ENCODE measurements around the gene SLC31A2. TPM values are rescaled to one million over a fixed set of nuclear protein-coding genes. Genes with fewer than 3 reads are reported as not detected.

The SLC31A2 gene
- total and polyA plus RNA-seq, 2 experiments from 2014 or later: 1.8 to 3.8 TPM

DNA sequence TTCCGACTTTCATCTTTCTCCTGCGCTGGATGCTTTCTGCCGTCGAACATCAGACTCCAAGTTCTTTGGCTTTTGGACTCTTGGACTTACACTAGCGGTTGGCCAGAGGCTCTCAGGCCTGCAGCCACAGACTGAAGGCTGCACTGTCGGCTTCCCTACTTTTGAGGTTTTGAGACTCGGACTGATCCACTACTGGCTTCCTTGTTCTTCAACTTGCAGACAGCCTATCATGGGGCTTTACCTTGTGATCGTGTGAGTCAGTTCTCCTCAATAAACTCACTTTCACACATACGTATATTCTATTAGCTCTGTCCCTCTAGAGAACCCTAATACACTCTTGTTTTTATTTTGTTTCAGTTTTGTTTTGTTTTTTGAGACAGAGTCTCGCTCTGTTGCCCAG, 60.0 kb downstream of the SLC31A2 start:
- Histone ChIP-seq H3F3A (replicated peaks; ENCODE audit: low read depth) (no peaks in the 10 kb centered on the region), H3K79me2 (replicated peaks; ENCODE audit: insufficient read depth) (peaks cover 3% of the 10 kb centered on the region; the same call in 1 of the 2 replicates), H3K27ac (ENCODE audit: low read depth) (no peak overlapping the region), H4K20me1 (replicated peaks; ENCODE audit: insufficient read depth) (peaks cover under 1% of the 10 kb centered on the region; the same call in 1 of the 2 replicates), H3K4me1 (ENCODE audit: insufficient read depth) (no peaks in the 10 kb centered on the region), H3K4me2 (no peak overlapping the region), H3K9me2 (ENCODE audit: insufficient read depth) (no peaks in the 10 kb centered on the region), H3K4me3 (no peak overlapping the region), H2AFZ (no peak overlapping the region), H3K27me3 (ENCODE audit: insufficient read depth) (no peaks in the 10 kb centered on the region), H3K36me3 (ENCODE audit: insufficient read depth) (peaks cover 6% of the 10 kb centered on the region; the same call in 1 of the 2 replicates)
- Mint-ChIP-seq H3K27me3 (ENCODE audit: insufficient read depth, low read depth, poor library complexity) (peaks cover 1% of the 10 kb centered on the region), H3K9me3 (no peaks in the 10 kb centered on the region), H3K27ac (no peak overlapping the region), H3K36me3 (ENCODE audit: low read depth) (peaks cover 3% of the 10 kb centered on the region; the same call in 2 of the 3 replicates), H3K4me1 (no peaks in the 10 kb centered on the region), H3K4me3 (no peak overlapping the region)
- TF ChIP-seq CREB1 (CRISPR knock-in tag; IDR thresholded peaks at IDR 0.05; ENCODE audit: low read depth) (no peak), EZH2 (IDR thresholded peaks at IDR 0.05; ENCODE audit: low read depth, unreplicated experiment) (no peak), POLR2AphosphoS5 (IDR thresholded peaks at IDR 0.05; ENCODE audit: low read depth) (no peak), NANOG (IDR thresholded peaks at IDR 0.05; ENCODE audit: borderline replicate concordance) (no peak), ZNF114 (CRISPR knock-in tag; IDR thresholded peaks at IDR 0.05) (no peak), ZNF331 (CRISPR knock-in tag; IDR thresholded peaks at IDR 0.05; ENCODE audit: low read depth) (no peak), STAT1 (IDR thresholded peaks at IDR 0.05; ENCODE audit: unreplicated experiment) (no peak), JUNB (IDR thresholded peaks at IDR 0.05; ENCODE audit: unreplicated experiment) (no peak), EZH2phosphoT487 (IDR thresholded peaks at IDR 0.05; ENCODE audit: unreplicated experiment) (no peak)
- TF ChIP-seq, protein P1, sequence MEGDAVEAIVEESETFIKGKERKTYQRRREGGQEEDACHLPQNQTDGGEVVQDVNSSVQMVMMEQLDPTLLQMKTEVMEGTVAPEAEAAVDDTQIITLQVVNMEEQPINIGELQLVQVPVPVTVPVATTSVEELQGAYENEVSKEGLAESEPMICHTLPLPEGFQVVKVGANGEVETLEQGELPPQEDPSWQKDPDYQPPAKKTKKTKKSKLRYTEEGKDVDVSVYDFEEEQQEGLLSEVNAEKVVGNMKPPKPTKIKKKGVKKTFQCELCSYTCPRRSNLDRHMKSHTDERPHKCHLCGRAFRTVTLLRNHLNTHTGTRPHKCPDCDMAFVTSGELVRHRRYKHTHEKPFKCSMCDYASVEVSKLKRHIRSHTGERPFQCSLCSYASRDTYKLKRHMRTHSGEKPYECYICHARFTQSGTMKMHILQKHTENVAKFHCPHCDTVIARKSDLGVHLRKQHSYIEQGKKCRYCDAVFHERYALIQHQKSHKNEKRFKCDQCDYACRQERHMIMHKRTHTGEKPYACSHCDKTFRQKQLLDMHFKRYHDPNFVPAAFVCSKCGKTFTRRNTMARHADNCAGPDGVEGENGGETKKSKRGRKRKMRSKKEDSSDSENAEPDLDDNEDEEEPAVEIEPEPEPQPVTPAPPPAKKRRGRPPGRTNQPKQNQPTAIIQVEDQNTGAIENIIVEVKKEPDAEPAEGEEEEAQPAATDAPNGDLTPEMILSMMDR (conservative IDR thresholded peaks at IDR 0.05; ENCODE audit: low read depth in 2 of 2): no peak
- TF ChIP-seq, protein P2, sequence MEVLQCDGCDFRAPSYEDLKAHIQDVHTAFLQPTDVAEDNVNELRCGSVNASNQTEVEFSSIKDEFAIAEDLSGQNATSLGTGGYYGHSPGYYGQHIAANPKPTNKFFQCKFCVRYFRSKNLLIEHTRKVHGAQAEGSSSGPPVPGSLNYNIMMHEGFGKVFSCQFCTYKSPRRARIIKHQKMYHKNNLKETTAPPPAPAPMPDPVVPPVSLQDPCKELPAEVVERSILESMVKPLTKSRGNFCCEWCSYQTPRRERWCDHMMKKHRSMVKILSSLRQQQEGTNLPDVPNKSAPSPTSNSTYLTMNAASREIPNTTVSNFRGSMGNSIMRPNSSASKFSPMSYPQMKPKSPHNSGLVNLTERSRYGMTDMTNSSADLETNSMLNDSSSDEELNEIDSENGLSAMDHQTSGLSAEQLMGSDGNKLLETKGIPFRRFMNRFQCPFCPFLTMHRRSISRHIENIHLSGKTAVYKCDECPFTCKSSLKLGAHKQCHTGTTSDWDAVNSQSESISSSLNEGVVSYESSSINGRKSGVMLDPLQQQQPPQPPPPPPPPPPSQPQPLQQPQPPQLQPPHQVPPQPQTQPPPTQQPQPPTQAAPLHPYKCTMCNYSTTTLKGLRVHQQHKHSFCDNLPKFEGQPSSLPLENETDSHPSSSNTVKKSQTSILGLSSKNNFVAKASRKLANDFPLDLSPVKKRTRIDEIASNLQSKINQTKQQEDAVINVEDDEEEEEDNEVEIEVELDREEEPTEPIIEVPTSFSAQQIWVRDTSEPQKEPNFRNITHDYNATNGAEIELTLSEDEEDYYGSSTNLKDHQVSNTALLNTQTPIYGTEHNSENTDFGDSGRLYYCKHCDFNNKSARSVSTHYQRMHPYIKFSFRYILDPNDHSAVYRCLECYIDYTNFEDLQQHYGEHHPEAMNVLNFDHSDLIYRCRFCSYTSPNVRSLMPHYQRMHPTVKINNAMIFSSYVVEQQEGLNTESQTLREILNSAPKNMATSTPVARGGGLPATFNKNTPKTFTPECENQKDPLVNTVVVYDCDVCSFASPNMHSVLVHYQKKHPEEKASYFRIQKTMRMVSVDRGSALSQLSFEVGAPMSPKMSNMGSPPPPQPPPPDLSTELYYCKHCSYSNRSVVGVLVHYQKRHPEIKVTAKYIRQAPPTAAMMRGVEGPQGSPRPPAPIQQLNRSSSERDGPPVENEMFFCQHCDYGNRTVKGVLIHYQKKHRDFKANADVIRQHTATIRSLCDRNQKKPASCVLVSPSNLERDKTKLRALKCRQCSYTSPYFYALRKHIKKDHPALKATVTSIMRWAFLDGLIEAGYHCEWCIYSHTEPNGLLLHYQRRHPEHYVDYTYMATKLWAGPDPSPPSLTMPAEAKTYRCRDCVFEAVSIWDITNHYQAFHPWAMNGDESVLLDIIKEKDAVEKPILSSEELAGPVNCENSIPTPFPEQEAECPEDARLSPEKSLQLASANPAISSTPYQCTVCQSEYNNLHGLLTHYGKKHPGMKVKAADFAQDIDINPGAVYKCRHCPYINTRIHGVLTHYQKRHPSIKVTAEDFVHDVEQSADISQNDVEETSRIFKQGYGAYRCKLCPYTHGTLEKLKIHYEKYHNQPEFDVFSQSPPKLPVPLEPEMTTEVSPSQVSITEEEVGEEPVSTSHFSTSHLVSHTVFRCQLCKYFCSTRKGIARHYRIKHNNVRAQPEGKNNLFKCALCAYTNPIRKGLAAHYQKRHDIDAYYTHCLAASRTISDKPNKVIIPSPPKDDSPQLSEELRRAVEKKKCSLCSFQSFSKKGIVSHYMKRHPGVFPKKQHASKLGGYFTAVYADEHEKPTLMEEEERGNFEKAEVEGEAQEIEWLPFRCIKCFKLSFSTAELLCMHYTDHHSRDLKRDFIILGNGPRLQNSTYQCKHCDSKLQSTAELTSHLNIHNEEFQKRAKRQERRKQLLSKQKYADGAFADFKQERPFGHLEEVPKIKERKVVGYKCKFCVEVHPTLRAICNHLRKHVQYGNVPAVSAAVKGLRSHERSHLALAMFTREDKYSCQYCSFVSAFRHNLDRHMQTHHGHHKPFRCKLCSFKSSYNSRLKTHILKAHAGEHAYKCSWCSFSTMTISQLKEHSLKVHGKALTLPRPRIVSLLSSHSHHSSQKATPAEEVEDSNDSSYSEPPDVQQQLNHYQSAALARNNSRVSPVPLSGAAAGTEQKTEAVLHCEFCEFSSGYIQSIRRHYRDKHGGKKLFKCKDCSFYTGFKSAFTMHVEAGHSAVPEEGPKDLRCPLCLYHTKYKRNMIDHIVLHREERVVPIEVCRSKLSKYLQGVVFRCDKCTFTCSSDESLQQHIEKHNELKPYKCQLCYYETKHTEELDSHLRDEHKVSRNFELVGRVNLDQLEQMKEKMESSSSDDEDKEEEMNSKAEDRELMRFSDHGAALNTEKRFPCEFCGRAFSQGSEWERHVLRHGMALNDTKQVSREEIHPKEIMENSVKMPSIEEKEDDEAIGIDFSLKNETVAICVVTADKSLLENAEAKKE (CRISPR knock-in tag; IDR thresholded peaks at IDR 0.05): no peak
- TF ChIP-seq, protein P3, sequence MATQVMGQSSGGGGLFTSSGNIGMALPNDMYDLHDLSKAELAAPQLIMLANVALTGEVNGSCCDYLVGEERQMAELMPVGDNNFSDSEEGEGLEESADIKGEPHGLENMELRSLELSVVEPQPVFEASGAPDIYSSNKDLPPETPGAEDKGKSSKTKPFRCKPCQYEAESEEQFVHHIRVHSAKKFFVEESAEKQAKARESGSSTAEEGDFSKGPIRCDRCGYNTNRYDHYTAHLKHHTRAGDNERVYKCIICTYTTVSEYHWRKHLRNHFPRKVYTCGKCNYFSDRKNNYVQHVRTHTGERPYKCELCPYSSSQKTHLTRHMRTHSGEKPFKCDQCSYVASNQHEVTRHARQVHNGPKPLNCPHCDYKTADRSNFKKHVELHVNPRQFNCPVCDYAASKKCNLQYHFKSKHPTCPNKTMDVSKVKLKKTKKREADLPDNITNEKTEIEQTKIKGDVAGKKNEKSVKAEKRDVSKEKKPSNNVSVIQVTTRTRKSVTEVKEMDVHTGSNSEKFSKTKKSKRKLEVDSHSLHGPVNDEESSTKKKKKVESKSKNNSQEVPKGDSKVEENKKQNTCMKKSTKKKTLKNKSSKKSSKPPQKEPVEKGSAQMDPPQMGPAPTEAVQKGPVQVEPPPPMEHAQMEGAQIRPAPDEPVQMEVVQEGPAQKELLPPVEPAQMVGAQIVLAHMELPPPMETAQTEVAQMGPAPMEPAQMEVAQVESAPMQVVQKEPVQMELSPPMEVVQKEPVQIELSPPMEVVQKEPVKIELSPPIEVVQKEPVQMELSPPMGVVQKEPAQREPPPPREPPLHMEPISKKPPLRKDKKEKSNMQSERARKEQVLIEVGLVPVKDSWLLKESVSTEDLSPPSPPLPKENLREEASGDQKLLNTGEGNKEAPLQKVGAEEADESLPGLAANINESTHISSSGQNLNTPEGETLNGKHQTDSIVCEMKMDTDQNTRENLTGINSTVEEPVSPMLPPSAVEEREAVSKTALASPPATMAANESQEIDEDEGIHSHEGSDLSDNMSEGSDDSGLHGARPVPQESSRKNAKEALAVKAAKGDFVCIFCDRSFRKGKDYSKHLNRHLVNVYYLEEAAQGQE (IDR thresholded peaks at IDR 0.05; ENCODE audit: unreplicated experiment): no peak
- TF ChIP-seq, protein P4, sequence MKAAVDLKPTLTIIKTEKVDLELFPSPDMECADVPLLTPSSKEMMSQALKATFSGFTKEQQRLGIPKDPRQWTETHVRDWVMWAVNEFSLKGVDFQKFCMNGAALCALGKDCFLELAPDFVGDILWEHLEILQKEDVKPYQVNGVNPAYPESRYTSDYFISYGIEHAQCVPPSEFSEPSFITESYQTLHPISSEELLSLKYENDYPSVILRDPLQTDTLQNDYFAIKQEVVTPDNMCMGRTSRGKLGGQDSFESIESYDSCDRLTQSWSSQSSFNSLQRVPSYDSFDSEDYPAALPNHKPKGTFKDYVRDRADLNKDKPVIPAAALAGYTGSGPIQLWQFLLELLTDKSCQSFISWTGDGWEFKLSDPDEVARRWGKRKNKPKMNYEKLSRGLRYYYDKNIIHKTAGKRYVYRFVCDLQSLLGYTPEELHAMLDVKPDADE (IDR thresholded peaks at IDR 0.05): no peak
- ATAC-seq (no peak), DNase-seq (ENCODE audit: low spot score) (no peak)
